IMR-90 (cell line): ENCODE results near the gene HDAC9. TPM values are rescaled to one million over a fixed set of nuclear protein-coding genes. Genes with fewer than 3 reads are reported as not detected.

ENCODE experiments used
- ATAC-seq: fragments of 200-7000 bp; cut with Tn5 transposase; 2 replicates; pipeline ENCODE4 v1.9.1; 2020; ENCODE audit warnings: low read depth, mild to moderate bottlenecking, moderate library complexity
- BruUV-seq: library from RNA; stranded (reverse); fragments of 400-500 nt; replicated peaks from 2 replicates; lab custom pipeline; 2021; lab: Mats Ljungman, UMichigan
- CTCF ChIA-PET: fragments of 300-600 bp; formaldehyde crosslinking; extraction: SDS; loops from one replicate; lab custom pipeline; 2021; ENCODE audit warnings: antibody characterized with exemption; lab: Yijun Ruan, JAX
- POLR2A ChIA-PET: fragments of 300-600 bp; sonication (Branson Sonifier 250); formaldehyde crosslinking; loops from one replicate; lab custom pipeline; 2022; ENCODE audit warnings: antibody characterized with exemption; ENCODE audit not compliant: unreplicated experiment; lab: Charles Lee
- DNase-seq: peaks from one replicate; pipeline ENCODE4 v3.0.0; 2013
- H2AFZ ChIP-seq: replicated peaks from 2 replicates; pipeline ENCODE3; 2013; ENCODE audit warnings: low read length, mild to moderate bottlenecking; ENCODE audit not compliant: poor library complexity
- H2AK5ac ChIP-seq: 2 replicates; pipeline ENCODE4 v1.6.1; 2013; ENCODE audit warnings: low read depth, low read length, inconsistent platforms
- H2AK9ac ChIP-seq: replicated peaks from 2 replicates; pipeline ENCODE3; 2013; ENCODE audit warnings: mild to moderate bottlenecking, low read depth, low read length, moderate library complexity; ENCODE audit not compliant: poor library complexity
- H2BK120ac ChIP-seq: 2 replicates; pipeline ENCODE4 v1.6.1; 2013; ENCODE audit warnings: low read depth, low read length, inconsistent platforms
- H2BK15ac ChIP-seq: 3 replicates; pipeline ENCODE4 v1.6.1; 2013; ENCODE audit warnings: low read depth, low read length, inconsistent platforms
- H2BK20ac ChIP-seq: 2 replicates; pipeline ENCODE4 v1.6.1; 2013; ENCODE audit warnings: low read depth, mild to moderate bottlenecking, inconsistent platforms, low read length, moderate library complexity
- H2BK5ac ChIP-seq: 2 replicates; pipeline ENCODE4 v1.6.1; 2013; ENCODE audit warnings: mild to moderate bottlenecking, low read depth, low read length, inconsistent platforms; ENCODE audit not compliant: poor library complexity, severe bottlenecking
- H3K14ac ChIP-seq: replicated peaks from 2 replicates; pipeline ENCODE4 v1.6.1; 2013; ENCODE audit warnings: low read depth, low read length, inconsistent platforms
- H3K18ac ChIP-seq: 2 replicates; pipeline ENCODE4 v1.6.1; 2013; ENCODE audit warnings: low read depth, low read length, control low read depth
- H3K23ac ChIP-seq: 2 replicates; pipeline ENCODE4 v1.6.1; 2013; ENCODE audit warnings: low read depth, low read length, inconsistent platforms
- H3K27ac ChIP-seq: 2 replicates; pipeline ENCODE4 v1.5.1; 2013; ENCODE audit warnings: mild to moderate bottlenecking, control low read depth, low read length; ENCODE audit not compliant: insufficient read depth
- H3K27me3 ChIP-seq: 2 replicates; pipeline ENCODE4 v1.6.1; 2013; ENCODE audit warnings: low read length; ENCODE audit not compliant: control insufficient read depth, insufficient read depth
- H3K36me3 ChIP-seq: 2 replicates; pipeline ENCODE4 v1.6.1; 2013; ENCODE audit warnings: low read length, mixed read lengths; ENCODE audit not compliant: control insufficient read depth, insufficient read depth
- H3K4ac ChIP-seq: 2 replicates; pipeline ENCODE4 v1.6.1; 2013; ENCODE audit warnings: low read depth, low read length, inconsistent platforms
- H3K4me1 ChIP-seq: 2 replicates; pipeline ENCODE4 v1.6.1; 2013; ENCODE audit warnings: low read length, mixed read lengths; ENCODE audit not compliant: control insufficient read depth, insufficient read depth
- H3K4me2 ChIP-seq: 2 replicates; pipeline ENCODE4 v1.6.1; 2013; ENCODE audit warnings: low read depth, mild to moderate bottlenecking, control low read depth, low read length, moderate library complexity
- H3K4me3 ChIP-seq: 2 replicates; pipeline ENCODE4 v1.5.1; 2013; ENCODE audit warnings: low read depth, mild to moderate bottlenecking, control low read depth, low read length, moderate library complexity; ENCODE audit not compliant: insufficient read depth
- H3K56ac ChIP-seq: 2 replicates; pipeline ENCODE4 v1.6.1; 2013; ENCODE audit warnings: low read length, inconsistent platforms; ENCODE audit not compliant: insufficient read depth; ENCODE audit errors: extremely low read depth
- H3K79me1 ChIP-seq, 2 experiments: 2 replicates each; pipeline ENCODE4 v1.6.1; 2013; ENCODE audit warnings: low read length in 2 of 2, inconsistent platforms in 1 of 2, low read depth in 1 of 2
- H3K9ac ChIP-seq: 2 replicates; pipeline ENCODE4 v1.6.1; 2013; ENCODE audit warnings: low read depth, low read length, control low read depth
- H3K9me1 ChIP-seq: 2 replicates; pipeline ENCODE4 v1.6.1; 2013; ENCODE audit warnings: low read length, inconsistent platforms; ENCODE audit not compliant: insufficient read depth
- H3K9me3 ChIP-seq: 2 replicates; pipeline ENCODE4 v1.6.1; 2013; ENCODE audit warnings: low read length; ENCODE audit not compliant: control insufficient read depth, insufficient read depth
- H4K20me1 ChIP-seq: 2 replicates; pipeline ENCODE4 v1.6.1; 2013; ENCODE audit warnings: low read length, inconsistent platforms; ENCODE audit not compliant: insufficient read depth
- H4K5ac ChIP-seq: 2 replicates; pipeline ENCODE4 v1.6.1; 2013; ENCODE audit warnings: mild to moderate bottlenecking, low read depth, low read length, control low read depth
- H4K8ac ChIP-seq, 2 experiments: 2 replicates each; pipeline ENCODE4 v1.6.1; 2013; ENCODE audit warnings: low read depth in 2 of 2, low read length in 2 of 2, control low read depth in 1 of 2, inconsistent platforms in 1 of 2
- H4K91ac ChIP-seq: 2 replicates; pipeline ENCODE4 v1.6.1; 2013; ENCODE audit warnings: low read depth, low read length, inconsistent platforms; ENCODE audit not compliant: insufficient read depth
- CTCF ChIP-seq: conservative IDR thresholded peaks from 2 replicates; pipeline ENCODE4 v1.5.1; 2012; ENCODE audit warnings: mild to moderate bottlenecking, low read depth, low read length, improper control_type of control experiment
- NFE2L2 ChIP-seq: fragments of 150-350 bp; IDR thresholded peaks from 2 replicates; pipeline ENCODE4 v1.6.1; 2016; ENCODE audit warnings: low read depth, mild to moderate bottlenecking, low read length
- POLR2A ChIP-seq: IDR thresholded peaks from 2 replicates; pipeline ENCODE4 v1.6.1; 2012; ENCODE audit warnings: mild to moderate bottlenecking, low read depth, low read length
- RFX5 ChIP-seq: IDR thresholded peaks from 2 replicates; pipeline ENCODE4 v1.8.0; 2012; ENCODE audit warnings: low read depth, mild to moderate bottlenecking, low read length, moderate library complexity
- SMC3 ChIP-seq: fragments of 150-350 bp; IDR thresholded peaks from 2 replicates; pipeline ENCODE4 v1.6.1; 2016; ENCODE audit warnings: low read depth, mild to moderate bottlenecking, antibody characterized with exemption, low read length, moderate library complexity
- WGBS, 2 experiments: methylation state at CpG; one replicate each; pipeline versions ENCODE4 v1.1.5 to v1.1.7; 2013; ENCODE audit warnings: missing lambda C conversion rate in 2 of 2; ENCODE audit not compliant: insufficient read length in 1 of 2; ENCODE audit errors: extremely low coverage in 2 of 2; 5-methylcytosine and 5-hydroxymethylcytosine counted together
- dilution Hi-C: fragments of 300-500 bp; cut with HindIII; formaldehyde crosslinking; loops from one replicate; pipeline ENCODE4 v1.14.3; 2018; ENCODE audit warnings: low sequenced_read_pairs; ENCODE audit not compliant: unreplicated experiment
- in situ Hi-C: fragments of 300-500 bp; cut with MboI; formaldehyde crosslinking; loops from 3 replicates; pipeline ENCODE4 v1.14.3; 2019; ENCODE audit warnings: low sequenced_read_pairs, inconsistent platforms, mixed read lengths
- intact Hi-C: fragments of 100-400 bp; cut with micrococcal nuclease; formaldehyde crosslinking; loops from 2 replicates; pipeline ENCODE4 v1.10.0; 2022
- polyA plus RNA-seq, 3 experiments: library from polyadenylated mRNA; depleted of rRNA; stranded (reverse); fragments of >200 nt; gene quantifications; 2 replicates each; pipeline ENCODE4 v1.2.3, GENCODE V29; 2012; ENCODE audit warnings: low replicate concordance in 1 of 3
- total RNA-seq: library from RNA; depleted of rRNA; stranded (reverse); fragments of >200 nt; gene quantifications from 2 replicates; pipeline ENCODE4 v1.2.3, GENCODE V29; 2012

HDAC9 gene
- total and polyA plus RNA-seq, 2 of the 4 experiments (the other 2 are of a cell fraction) = 4.3 to 24.7 TPM

- H3K14ac ChIP-seq = no peak overlapping the region
- no peaks in the 10 kb centered on the region for H3K36me3 ChIP-seq
- H4K8ac ChIP-seq = peak overlapping the region in 1 of 2 experiments; percentile 63; a peak in 2 of 4 replicates
- TF ChIP-seq CTCF (no peak), POLR2A (no peak), RFX5 (no peak), NFE2L2 (no peak), SMC3 (no peak)
- no peak overlapping the region for H2AK9ac ChIP-seq
- H3K23ac ChIP-seq = no peak overlapping the region
- dilution Hi-C loops (no loop called here), in situ Hi-C loops (loop anchor here (25.0 kb wide), 1 partner anchor 866 kb away; no protein-coding TSS in a partner anchor), intact Hi-C loops (loop anchor here (10.0 kb wide), 1 partner anchor 1228 kb away; no protein-coding TSS in a partner anchor)
- no peak overlapping the region for H2BK120ac ChIP-seq
- peak overlapping the region; percentile 77; the same call in 1 of the 2 replicates for H3K18ac ChIP-seq
- no peak overlapping the region for H4K5ac ChIP-seq
- no peaks in the 10 kb centered on the region for H3K27me3 ChIP-seq
- H3K79me1 ChIP-seq = no peaks in the 10 kb centered on the region
- no peak overlapping the region for H2BK5ac ChIP-seq
- H3K4ac ChIP-seq = no peak overlapping the region
- CTCF ChIA-PET = interaction anchor here (1.2 to 1.3 kb wide), 3 partner anchors 9 to 18 kb away, joined by 3 to 4 read pairs (median 4); no protein-coding TSS in a partner anchor
- H3K4me1 ChIP-seq = no peaks in the 10 kb centered on the region
- no peaks in the 10 kb centered on the region for H4K20me1 ChIP-seq
- no peak overlapping the region for H2BK20ac ChIP-seq
- H3K9me1 ChIP-seq = no peaks in the 10 kb centered on the region
- DNase-seq (no peak), ATAC-seq (no peak)
- H2BK15ac ChIP-seq = no peak overlapping the region; the same call in 2 of the 3 replicates
- WGBS, 2 experiments = no CpG with 5 or more reads among the region's 8 CpGs
- H3K56ac ChIP-seq = no peak overlapping the region
- no peak overlapping the region for H4K91ac ChIP-seq
- H3K4me3 ChIP-seq = no peak overlapping the region
- no peak overlapping the region for H3K9ac ChIP-seq
- H3K9me3 ChIP-seq = no peaks in the 10 kb centered on the region
- 0 out of 2 replicates have a peak overlapping the region, but pooled peaks have one; percentile 29 for H2AK5ac ChIP-seq
- no peak overlapping the region for H2AFZ ChIP-seq
- H3K27ac ChIP-seq = no peak overlapping the region
- peak overlapping the region; percentile 63; the same call in 1 of the 2 replicates for H3K4me2 ChIP-seq
- POLR2A ChIA-PET = no interaction called here
- BruUV-seq = no TSS peak
Measured at GRCh38 chr7:18552943-18553604, 57.5 kb downstream of the HDAC9 start.
